Hepatocyte (in vitro differentiated cells): Measurements from ENCODE around the gene SLC44A5. TPM values are rescaled to one million over a fixed set of nuclear protein-coding genes. Genes with fewer than 3 reads are reported as not detected.

Source experiments
- DNase-seq: peaks from one replicate; pipeline ENCODE4 v3.0.0-alpha.2; 2016; ENCODE audit warnings: low spot score
- H2AFZ ChIP-seq: fragments of 200-600 bp; sonication (generic); 2 replicates; pipeline ENCODE4 v1.6.0; 2016; ENCODE audit warnings: antibody characterized with exemption, mild to moderate bottlenecking
- H3K27ac ChIP-seq: fragments of 200-600 bp; sonication (generic); 2 replicates; pipeline ENCODE4 v1.5.1; 2016; ENCODE audit warnings: mild to moderate bottlenecking
- H3K27me3 ChIP-seq: fragments of 200-600 bp; sonication (generic); 2 replicates; pipeline ENCODE4 v1.6.1; 2016
- H3K36me3 ChIP-seq: fragments of 200-600 bp; sonication (generic); replicated peaks from 2 replicates; pipeline ENCODE4 v1.5.1; 2016; ENCODE audit warnings: low read depth; ENCODE audit not compliant: insufficient read depth
- H3K4me1 ChIP-seq: fragments of 200-600 bp; sonication (generic); 2 replicates; pipeline ENCODE4 v1.5.1; 2016; ENCODE audit warnings: mild to moderate bottlenecking, moderate library complexity; ENCODE audit not compliant: insufficient read depth
- H3K4me2 ChIP-seq: fragments of 200-600 bp; sonication (generic); 2 replicates; pipeline ENCODE4 v1.6.0; 2016
- H3K4me3 ChIP-seq: fragments of 200-600 bp; sonication (generic); 2 replicates; pipeline ENCODE4 v1.5.1; 2016; ENCODE audit warnings: mild to moderate bottlenecking
- H3K79me2 ChIP-seq: fragments of 200-600 bp; sonication (generic); 2 replicates; pipeline ENCODE4 v1.6.0; 2017; ENCODE audit warnings: mild to moderate bottlenecking
- H3K9me2 ChIP-seq: fragments of 200-600 bp; sonication (generic); replicated peaks from 2 replicates; pipeline ENCODE4 v1.6.0; 2017; ENCODE audit warnings: mild to moderate bottlenecking; ENCODE audit not compliant: insufficient read depth
- H3K9me3 ChIP-seq: fragments of 200-600 bp; sonication (generic); 2 replicates; pipeline ENCODE4 v1.5.1; 2016; ENCODE audit warnings: low read depth, mild to moderate bottlenecking
- H4K20me1 ChIP-seq: fragments of 200-600 bp; sonication (generic); 2 replicates; pipeline ENCODE4 v1.6.0; 2016; ENCODE audit warnings: mild to moderate bottlenecking; ENCODE audit not compliant: insufficient read depth, poor library complexity, severe bottlenecking
- EZH2 ChIP-seq: fragments of 200-600 bp; sonication (generic); IDR thresholded peaks from 2 replicates; pipeline ENCODE4 v1.6.1; 2016; ENCODE audit warnings: antibody characterized with exemption, mild to moderate bottlenecking, borderline replicate concordance
- EZH2phosphoT487 ChIP-seq: fragments of 200-600 bp; sonication (generic); IDR thresholded peaks from one replicate; pipeline ENCODE4 v1.6.1; 2018; ENCODE audit warnings: antibody characterized with exemption, mild to moderate bottlenecking, low read depth, moderate library complexity; ENCODE audit not compliant: unreplicated experiment, severe bottlenecking
- WGBS: methylation state at CpG from one replicate; pipeline ENCODE4 v1.1.6; 2016; ENCODE audit warnings: low lambda C conversion rate; ENCODE audit errors: missing lambda C conversion rate; 5-methylcytosine and 5-hydroxymethylcytosine counted together
- polyA plus RNA-seq: library from polyadenylated mRNA; unstranded; fragments of >200 nt; fragmentation: Nextera tagmentation; extraction: Ambion mirVana; gene quantifications from 2 replicates; pipeline ENCODE4 v1.2.1, GENCODE V29; 2016
- total RNA-seq: library from RNA; depleted of rRNA; stranded (reverse); fragments of >200 nt; gene quantifications from 2 replicates; pipeline ENCODE4 v1.2.3, GENCODE V29; 2014
- TF ChIP-seq, protein P1 (sequence below): fragments of 200-600 bp; sonication (generic); IDR thresholded peaks from 2 replicates; pipeline ENCODE4 v1.5.1; 2016; ENCODE audit warnings: antibody characterized with exemption, mild to moderate bottlenecking; ENCODE audit not compliant: poor library complexity

Gene SLC44A5
- total and polyA plus RNA-seq, 2 experiments from 2014 or later, result 2.1 to 4.8 TPM

DNA sequence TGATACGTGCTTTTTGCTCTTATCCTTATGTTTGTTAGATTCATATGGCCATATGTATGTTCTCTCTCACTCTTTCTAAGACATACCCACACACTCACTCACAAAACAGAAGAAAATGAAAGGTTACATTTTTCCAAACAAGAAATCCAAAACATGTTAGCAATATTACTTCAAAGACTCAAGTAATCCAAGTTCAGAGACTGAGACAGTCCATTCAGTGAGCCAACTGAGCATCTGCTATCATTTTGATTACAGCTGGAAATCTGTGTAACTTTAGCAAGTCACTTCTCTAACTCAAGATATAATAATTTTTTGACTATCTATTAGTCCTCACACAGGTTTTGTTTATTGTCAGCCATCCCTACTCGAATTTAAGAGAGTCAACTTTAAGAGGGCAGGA lies 257.9 kb downstream of the SLC44A5 start:
- no peaks in the 10 kb centered on the region for H3K9me2 ChIP-seq
- H3K9me3 ChIP-seq, result no peaks in the 10 kb centered on the region
- H4K20me1 ChIP-seq, result no peaks in the 10 kb centered on the region
- H3K4me2 ChIP-seq, result no peak overlapping the region
- H3K27ac ChIP-seq, result no peak overlapping the region
- TF ChIP-seq EZH2phosphoT487 (no peak), EZH2 (no peak)
- TF ChIP-seq, protein P1, sequence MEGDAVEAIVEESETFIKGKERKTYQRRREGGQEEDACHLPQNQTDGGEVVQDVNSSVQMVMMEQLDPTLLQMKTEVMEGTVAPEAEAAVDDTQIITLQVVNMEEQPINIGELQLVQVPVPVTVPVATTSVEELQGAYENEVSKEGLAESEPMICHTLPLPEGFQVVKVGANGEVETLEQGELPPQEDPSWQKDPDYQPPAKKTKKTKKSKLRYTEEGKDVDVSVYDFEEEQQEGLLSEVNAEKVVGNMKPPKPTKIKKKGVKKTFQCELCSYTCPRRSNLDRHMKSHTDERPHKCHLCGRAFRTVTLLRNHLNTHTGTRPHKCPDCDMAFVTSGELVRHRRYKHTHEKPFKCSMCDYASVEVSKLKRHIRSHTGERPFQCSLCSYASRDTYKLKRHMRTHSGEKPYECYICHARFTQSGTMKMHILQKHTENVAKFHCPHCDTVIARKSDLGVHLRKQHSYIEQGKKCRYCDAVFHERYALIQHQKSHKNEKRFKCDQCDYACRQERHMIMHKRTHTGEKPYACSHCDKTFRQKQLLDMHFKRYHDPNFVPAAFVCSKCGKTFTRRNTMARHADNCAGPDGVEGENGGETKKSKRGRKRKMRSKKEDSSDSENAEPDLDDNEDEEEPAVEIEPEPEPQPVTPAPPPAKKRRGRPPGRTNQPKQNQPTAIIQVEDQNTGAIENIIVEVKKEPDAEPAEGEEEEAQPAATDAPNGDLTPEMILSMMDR, result no peak
- H3K4me1 ChIP-seq, result no peaks in the 10 kb centered on the region
- no peak for DNase-seq
- H2AFZ ChIP-seq, result no peak overlapping the region
- 60% methylated on average over 2 of the region's 2 CpGs for WGBS
- H3K27me3 ChIP-seq, result no peaks in the 10 kb centered on the region
- H3K4me3 ChIP-seq, result no peak overlapping the region
- no peaks in the 10 kb centered on the region for H3K36me3 ChIP-seq
- no peaks in the 10 kb centered on the region for H3K79me2 ChIP-seq

DNA sequence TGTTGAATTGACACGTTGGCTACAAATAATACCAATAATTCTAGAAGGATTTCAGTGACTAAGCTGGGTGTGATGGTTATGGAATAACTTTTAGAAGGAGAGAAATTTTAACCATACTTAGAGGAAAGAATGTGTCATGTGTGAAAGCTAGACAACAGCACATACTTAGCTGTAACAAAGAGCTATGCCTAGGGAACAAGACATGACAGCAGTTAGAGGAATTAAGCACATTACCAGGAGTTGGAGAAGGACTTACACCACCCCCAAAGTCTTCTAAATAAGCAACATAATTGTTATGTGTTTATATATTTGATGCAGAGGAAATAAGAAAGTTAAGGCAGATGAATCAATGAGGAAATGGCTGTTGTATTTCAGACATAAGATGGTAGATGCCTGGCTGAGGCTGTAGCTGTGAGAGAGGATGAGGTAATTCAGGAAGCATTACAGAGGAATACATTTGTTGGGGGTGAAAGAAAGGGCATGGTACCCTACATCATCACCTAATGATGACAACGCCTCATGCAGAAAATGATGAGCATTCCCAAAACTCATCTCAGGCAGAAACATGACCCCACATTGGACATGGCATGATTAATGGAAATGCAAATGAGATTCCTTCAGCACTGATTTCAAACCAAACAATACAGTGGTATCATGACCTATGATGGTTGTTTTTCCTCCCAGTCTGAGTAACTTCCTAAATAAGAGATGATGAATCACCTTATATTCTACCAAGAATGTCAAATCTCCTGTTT lies 265.2 kb downstream of the SLC44A5 start:
- no peak for DNase-seq
- 84% methylated on average over 2 of the region's 2 CpGs for WGBS
- Histone ChIP-seq H3K4me1 (no peaks in the 10 kb centered on the region), H3K4me3 (no peak overlapping the region), H2AFZ (no peak overlapping the region), H3K79me2 (no peaks in the 10 kb centered on the region), H3K9me2 (no peaks in the 10 kb centered on the region), H3K9me3 (no peaks in the 10 kb centered on the region), H3K4me2 (no peak overlapping the region), H3K36me3 (no peaks in the 10 kb centered on the region), H3K27ac (no peak overlapping the region), H4K20me1 (no peaks in the 10 kb centered on the region), H3K27me3 (no peaks in the 10 kb centered on the region)
- TF ChIP-seq EZH2 (no peak), EZH2phosphoT487 (no peak)
- TF ChIP-seq, protein P1, result no peak

DNA sequence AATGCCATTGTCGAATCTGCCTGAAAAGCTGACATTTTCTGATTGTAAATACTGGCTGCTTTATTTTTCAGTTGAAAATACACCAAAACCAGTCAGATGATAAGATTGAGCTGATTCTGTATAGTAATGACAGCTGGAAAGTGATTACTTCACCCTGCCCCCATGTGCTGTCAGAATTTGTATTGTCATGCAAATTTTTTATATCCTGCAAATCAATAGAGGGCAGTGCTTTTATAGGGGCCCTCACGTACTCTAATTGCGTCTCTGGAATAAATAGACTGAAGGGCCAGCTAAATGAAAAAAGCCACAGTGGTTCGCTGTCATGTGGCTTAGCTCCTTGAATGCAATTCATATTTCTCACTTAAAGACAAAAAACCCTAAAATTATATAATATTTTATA lies 268.1 kb downstream of the SLC44A5 start:
- WGBS, result 77% methylated on average over 4 of the region's 4 CpGs
- no peaks in the 10 kb centered on the region for H3K9me3 ChIP-seq
- no peaks in the 10 kb centered on the region for H3K36me3 ChIP-seq
- no peak overlapping the region for H3K4me2 ChIP-seq
- H4K20me1 ChIP-seq, result no peaks in the 10 kb centered on the region
- H3K4me1 ChIP-seq, result no peaks in the 10 kb centered on the region
- no peaks in the 10 kb centered on the region for H3K27me3 ChIP-seq
- no peak overlapping the region for H3K27ac ChIP-seq
- no peaks in the 10 kb centered on the region for H3K9me2 ChIP-seq
- no peak overlapping the region for H3K4me3 ChIP-seq
- no peak for TF ChIP-seq EZH2phosphoT487
- TF ChIP-seq, protein P1, result no peak
- TF ChIP-seq EZH2, result no peak
- no peak for DNase-seq
- H3K79me2 ChIP-seq, result no peaks in the 10 kb centered on the region
- H2AFZ ChIP-seq, result no peak overlapping the region
